BLaER1 treated with 17β-estradiol and CSF1 and Interleukin-3, amounts not matched to agents 10 nM and 100 nM (cell line): ENCODE measurements around the gene WAPL.

Experiments
- H3K27ac ChIP-seq, 11 experiments: shearing (Covaris generic); formaldehyde crosslinking; 2 replicates each; pipeline ENCODE4 v1.8.1; 2022
- H3K27me3 ChIP-seq, 11 experiments: shearing (Covaris generic); formaldehyde crosslinking; 2 replicates each; pipeline ENCODE4 v1.8.1; 2022
- H3K36me3 ChIP-seq, 11 experiments: shearing (Covaris generic); formaldehyde crosslinking; 2 replicates each; pipeline ENCODE4 v1.8.1; 2022
- H3K4me1 ChIP-seq, 10 experiments: shearing (Covaris generic); formaldehyde crosslinking; 2 replicates each; pipeline ENCODE4 v1.8.1; 2022
- H3K4me2 ChIP-seq, 11 experiments: shearing (Covaris generic); formaldehyde crosslinking; 2 replicates each; pipeline ENCODE4 v1.8.1; 2022
- H3K4me3 ChIP-seq, 10 experiments: shearing (Covaris generic); formaldehyde crosslinking; 2 replicates each; pipeline ENCODE4 v1.8.1; 2022
- H3K9ac ChIP-seq, 11 experiments: shearing (Covaris generic); formaldehyde crosslinking; 2 replicates each; pipeline ENCODE4 v1.8.1; 2022
- H3K9me3 ChIP-seq, 11 experiments: shearing (Covaris generic); formaldehyde crosslinking; replicated peaks in 1 of 11; 2 replicates each; pipeline ENCODE4 v1.8.1; 2022
- H4K20me1 ChIP-seq, 11 experiments: shearing (Covaris generic); formaldehyde crosslinking; 2 replicates each; pipeline ENCODE4 v1.8.1; 2022
- Cebpa-rat ChIP-seq, 11 experiments: shearing (Covaris generic); IDR thresholded peaks; 2 replicates each; pipeline ENCODE4 v1.8.1; 2022

Gene WAPL

GRCh38 chr10:86440874-86441843 lies 80.4 kb downstream of the WAPL start:
- Histone ChIP-seq H3K36me3 (peaks cover 100% of the 10 kb centered on the region in 11 experiments), H3K9me3 (no peaks in the 10 kb centered on the region), H3K4me1 (peaks cover 6 to 27% (median 23%) of the 10 kb centered on the region in 10 experiments; a peak in 16 of 20 replicates), H3K4me2 (no peak overlapping the region), H3K27me3 (no peaks in the 10 kb centered on the region), H3K9ac (no peak overlapping the region), H3K27ac (no peak overlapping the region), H3K4me3 (no peak overlapping the region), H4K20me1 (peaks cover 0 to 44% (median 13%) of the 10 kb centered on the region in 11 experiments; a peak in 12 of 22 replicates)
- no peak for TF ChIP-seq Cebpa-rat (IDR thresholded peaks at IDR 0.05)

- Histone ChIP-seq H3K36me3 (peaks cover 100% of the 10 kb centered on the region in 11 experiments), H4K20me1 (peaks cover 0 to 52% (median 13%) of the 10 kb centered on the region in 11 experiments; a peak in 12 of 22 replicates), H3K9me3 (no peaks in the 10 kb centered on the region), H3K4me1 (peaks cover 6 to 27% (median 23%) of the 10 kb centered on the region in 10 experiments; a peak in 16 of 20 replicates), H3K27ac (0 out of 22 replicates have a peak overlapping the region, but pooled peaks of 1 of the 11 experiments have one; percentile 11), H3K4me2 (peak overlapping the region in 8 of 11 experiments; percentile 7 to 45 (median 24); a peak in 11 of 22 replicates), H3K9ac (no peak overlapping the region), H3K27me3 (no peaks in the 10 kb centered on the region), H3K4me3 (no peak overlapping the region)
- TF ChIP-seq Cebpa-rat (IDR thresholded peaks at IDR 0.05), result no peak
These were observed 82.0 kb downstream of the WAPL start for GRCh38 chr10:86439544-86439943.

GRCh38 chr10:86438091-86438749 lies 83.4 kb downstream of the WAPL start:
- H3K4me2 ChIP-seq, result peak overlapping the region in 5 of 11 experiments; percentile 0 to 29 (median 19); a peak in 5 of 22 replicates
- H3K36me3 ChIP-seq, result peaks cover 92 to 99% (median 95%) of the 10 kb centered on the region in 11 experiments

GRCh38 chr10:86437447-86437846 lies 84.1 kb downstream of the WAPL start:
- H3K4me3 ChIP-seq, result no peak overlapping the region
- H3K4me1 ChIP-seq, result peaks cover 6 to 27% (median 23%) of the 10 kb centered on the region in 10 experiments; a peak in 16 of 20 replicates
- H3K36me3 ChIP-seq, result peaks cover 84 to 91% (median 88%) of the 10 kb centered on the region in 11 experiments
- no peak overlapping the region for H3K4me2 ChIP-seq
- H4K20me1 ChIP-seq, result peaks cover 0 to 44% (median 13%) of the 10 kb centered on the region in 11 experiments; a peak in 12 of 22 replicates
- no peaks in the 10 kb centered on the region for H3K9me3 ChIP-seq
- no peaks in the 10 kb centered on the region for H3K27me3 ChIP-seq
- no peak for TF ChIP-seq Cebpa-rat (IDR thresholded peaks at IDR 0.05)
- no peak overlapping the region for H3K27ac ChIP-seq
- no peak overlapping the region for H3K9ac ChIP-seq

More at GRCh38 chr10:86438091-86438749, 83.4 kb downstream of the WAPL start:
- Histone ChIP-seq H3K27me3 (no peaks in the 10 kb centered on the region), H3K9ac (no peak overlapping the region), H3K27ac (no peak overlapping the region), H4K20me1 (peaks cover 0 to 44% (median 13%) of the 10 kb centered on the region in 11 experiments; a peak in 12 of 22 replicates), H3K4me1 (peaks cover 6 to 27% (median 23%) of the 10 kb centered on the region in 10 experiments; a peak in 16 of 20 replicates), H3K4me3 (no peak overlapping the region), H3K9me3 (no peaks in the 10 kb centered on the region)
- TF ChIP-seq Cebpa-rat (IDR thresholded peaks at IDR 0.05), result no peak

- Histone ChIP-seq H3K9me3 (no peaks in the 10 kb centered on the region), H3K4me2 (no peak overlapping the region), H3K27me3 (no peaks in the 10 kb centered on the region), H3K4me3 (no peak overlapping the region), H3K9ac (no peak overlapping the region), H4K20me1 (peaks cover 0 to 42% (median 13%) of the 10 kb centered on the region in 11 experiments; a peak in 12 of 22 replicates), H3K36me3 (peaks cover 79 to 86% (median 83%) of the 10 kb centered on the region in 11 experiments), H3K27ac (no peak overlapping the region), H3K4me1 (peaks cover 6 to 27% (median 23%) of the 10 kb centered on the region in 10 experiments; a peak in 16 of 20 replicates)
- TF ChIP-seq Cebpa-rat (IDR thresholded peaks at IDR 0.05), result no peak
These were observed 84.6 kb downstream of the WAPL start for GRCh38 chr10:86436963-86437362.

- H3K4me2 ChIP-seq, result no peak overlapping the region
- no peak overlapping the region for H3K9ac ChIP-seq
- H3K27me3 ChIP-seq, result no peaks in the 10 kb centered on the region
- peaks cover 2 to 18% (median 15%) of the 10 kb centered on the region in 10 experiments; a peak in 15 of 20 replicates for H3K4me1 ChIP-seq
- no peaks in the 10 kb centered on the region for H3K9me3 ChIP-seq
- no peak overlapping the region for H3K4me3 ChIP-seq
- TF ChIP-seq Cebpa-rat (IDR thresholded peaks at IDR 0.05), result no peak
- H3K36me3 ChIP-seq, result peaks cover 56 to 63% (median 60%) of the 10 kb centered on the region in 11 experiments
- H4K20me1 ChIP-seq, result peaks cover 0 to 30% (median 9%) of the 10 kb centered on the region in 11 experiments; a peak in 11 of 22 replicates
- H3K27ac ChIP-seq, result no peak overlapping the region
These were observed 86.9 kb downstream of the WAPL start for GRCh38 chr10:86434656-86435055.

- Histone ChIP-seq H3K27me3 (no peaks in the 10 kb centered on the region), H3K9me3 (peaks cover 0 to 21% (median 5%) of the 10 kb centered on the region in 11 experiments; a peak in 6 of 22 replicates), H3K4me3 (no peak overlapping the region), H3K9ac (no peak overlapping the region), H4K20me1 (no peaks in the 10 kb centered on the region), H3K27ac (no peak overlapping the region), H3K4me1 (peaks cover 0 to 6% (median 1%) of the 10 kb centered on the region in 10 experiments; a peak in 3 of 20 replicates), H3K36me3 (no peaks in the 10 kb centered on the region), H3K4me2 (no peak overlapping the region)
- TF ChIP-seq Cebpa-rat (IDR thresholded peaks at IDR 0.05), result no peak
These were observed 97.9 kb downstream of the WAPL start for GRCh38 chr10:86423739-86424138.

GRCh38 chr10:86419101-86419500 lies 102.5 kb downstream of the WAPL start:
- TF ChIP-seq Cebpa-rat (IDR thresholded peaks at IDR 0.05), result no peak
- H3K4me3 ChIP-seq, result no peak overlapping the region
- H3K4me2 ChIP-seq, result no peak overlapping the region

More at GRCh38 chr10:86419101-86419500, 102.5 kb downstream of the WAPL start:
- Histone ChIP-seq H4K20me1 (no peaks in the 10 kb centered on the region), H3K4me1 (peaks cover 17 to 52% (median 35%) of the 10 kb centered on the region in 10 experiments), H3K9ac (no peak overlapping the region), H3K9me3 (peaks cover 0 to 13% (median 0%) of the 10 kb centered on the region in 11 experiments; a peak in 5 of 22 replicates), H3K36me3 (no peaks in the 10 kb centered on the region), H3K27ac (no peak overlapping the region), H3K27me3 (0 out of 22 replicates have a peak, but pooled peaks cover 0 to 5% (median 0%) of the 10 kb centered on the region in 11 experiments)
